K562 (cell line): ENCODE measurements around the gene GLRX3. TPM values are rescaled to one million over a fixed set of nuclear protein-coding genes. Genes with fewer than 3 reads are reported as not detected.

Source experiments
- ATAC-seq: fragments of 200-7000 bp; cut with Tn5 transposase; 3 replicates; pipeline ENCODE4 v1.9.1; 2020; ENCODE audit warnings: moderate library complexity
- Bru-seq: library from RNA; stranded (reverse); fragments of 400-500 nt; gene quantifications from one replicate; lab custom pipeline; 2021; lab: Mats Ljungman, UMichigan
- BruChase-seq, 2 experiments: library from RNA; stranded (reverse); fragments of 400-500 nt; gene quantifications; one replicate each; lab custom pipeline; 2021; lab: Mats Ljungman, UMichigan
- BruUV-seq: library from RNA; stranded (reverse); fragments of 400-500 nt; replicated peaks from 2 replicates; lab custom pipeline; 2021; lab: Mats Ljungman, UMichigan
- CTCF ChIA-PET: fragments of 300-600 bp; formaldehyde crosslinking; extraction: SDS; loops from one replicate; lab custom pipeline; 2021; ENCODE audit warnings: low intra/inter-chr PET ratio; lab: Yijun Ruan, JAX
- POLR2A ChIA-PET: fragments of 300-600, 350-650 bp; sonication (Branson Sonifier 250); formaldehyde crosslinking; extraction: SDS; loops from one replicate; lab custom pipeline; 2021; ENCODE audit warnings: antibody characterized with exemption, inconsistent platforms; lab: Yijun Ruan, JAX
- DNase-seq, 4 experiments: peaks; one replicate each; pipeline versions ENCODE4 v3.0.0 to v3.0.0-alpha.2; 2011 to 2018; ENCODE audit warnings: low spot score in 3 of 4, mixed read lengths in 3 of 4; ENCODE audit errors: extremely low read depth in 1 of 4
- FAIRE-seq: peaks from 2 replicates; lab custom pipeline; 2011; peaks lifted over from hg19 to GRCh38; lab: Jason Lieb, UNC
- H2AFZ ChIP-seq: 2 replicates; pipeline ENCODE4 v1.6.0; 2011; ENCODE audit warnings: low read depth, low read length, control low read depth, inconsistent platforms
- H3K27ac ChIP-seq: fragments of 200-600 bp; 3 replicates; pipeline ENCODE4 v1.8.0; 2011; ENCODE audit warnings: low read depth, mild to moderate bottlenecking, control low read depth, inconsistent platforms, low read length, moderate library complexity, mixed read lengths; ENCODE audit errors: extremely low read depth
- H3K27me3 ChIP-seq, 2 experiments: fragments of 300-600 bp in 1 of 2; 2 replicates in 1 of 2; 3 replicates in 1 of 2; pipeline versions ENCODE4 v1.6.0 to v1.8.0; 2011; ENCODE audit warnings: inconsistent platforms in 2 of 2, low read length in 2 of 2, mild to moderate bottlenecking in 1 of 2, mixed read lengths in 1 of 2, moderate library complexity in 1 of 2; ENCODE audit not compliant: control insufficient read depth in 2 of 2, insufficient read depth in 2 of 2
- H3K36me3 ChIP-seq: fragments of 300-600 bp; 3 replicates; pipeline ENCODE4 v1.8.0; 2011; ENCODE audit warnings: mild to moderate bottlenecking, low read length, inconsistent platforms; ENCODE audit not compliant: control insufficient read depth, insufficient read depth
- H3K4me1 ChIP-seq, 2 experiments: fragments of 200-600 bp in 1 of 2; replicated peaks in 1 of 2; 2 replicates in 1 of 2; 3 replicates in 1 of 2; pipeline versions ENCODE4 v1.5.1 to v1.8.0; 2011; ENCODE audit warnings: inconsistent platforms in 2 of 2, low read length in 2 of 2, mild to moderate bottlenecking in 1 of 2, mixed read lengths in 1 of 2, moderate library complexity in 1 of 2; ENCODE audit not compliant: control insufficient read depth in 2 of 2, insufficient read depth in 2 of 2
- H3K4me2 ChIP-seq: 2 replicates; pipeline ENCODE4 v1.6.1; 2011; ENCODE audit warnings: low read length, control low read depth, inconsistent platforms, mixed read lengths; ENCODE audit not compliant: insufficient read depth
- H3K4me3 ChIP-seq: fragments of 200-600 bp; sonication (generic), shearing (Covaris generic); 2 replicates; pipeline ENCODE4 v1.5.1; 2016; ENCODE audit warnings: control low read depth, inconsistent platforms
- H3K79me2 ChIP-seq: fragments of 200-600 bp; 3 replicates; pipeline ENCODE4 v1.8.0; 2011; ENCODE audit warnings: low read length, inconsistent platforms; ENCODE audit not compliant: control insufficient read depth, insufficient read depth
- H3K9ac ChIP-seq, 2 experiments: 2 replicates each; pipeline versions ENCODE4 v1.6.0 to v1.6.1; 2011; ENCODE audit warnings: low read depth in 2 of 2, low read length in 2 of 2, control low read depth in 1 of 2, inconsistent platforms in 1 of 2, mild to moderate bottlenecking in 1 of 2, mixed read lengths in 1 of 2; ENCODE audit not compliant: insufficient read depth in 1 of 2
- H3K9me1 ChIP-seq: one replicate; pipeline ENCODE4 v1.6.0; 2011; ENCODE audit warnings: inconsistent platforms, mild to moderate bottlenecking, low read length, moderate library complexity; ENCODE audit not compliant: control insufficient read depth, insufficient read depth
- H3K9me3 ChIP-seq: replicated peaks from 2 replicates; pipeline ENCODE4 v1.5.1; 2011; ENCODE audit warnings: low read depth, low read length, inconsistent platforms; ENCODE audit not compliant: control insufficient read depth, insufficient read depth
- H4K20me1 ChIP-seq: replicated peaks from 2 replicates; pipeline ENCODE4 v1.6.1; 2011; ENCODE audit warnings: low read length, inconsistent platforms, mixed read lengths; ENCODE audit not compliant: control insufficient read depth, insufficient read depth
- ATF2 ChIP-seq: sonication (generic); formaldehyde crosslinking; IDR thresholded peaks from 2 replicates; pipeline ENCODE4 v1.8.1; 2022; ENCODE audit warnings: missing genetic modification reagents
- MNT ChIP-seq, 2 experiments: fragments of 450-650 bp; conservative IDR thresholded peaks; 2 replicates each; pipeline ENCODE4 v1.6.1; 2017; ENCODE audit warnings: mild to moderate bottlenecking in 2 of 2, moderate library complexity in 2 of 2
- PBX2 ChIP-seq, 2 experiments: IDR thresholded peaks in 1 of 2; conservative IDR thresholded peaks in 1 of 2; 2 replicates each; pipeline ENCODE4 v1.6.1; 2016; ENCODE audit warnings: low read depth in 2 of 2, mild to moderate bottlenecking in 1 of 2, missing compliant biosample characterization in 1 of 2, missing genetic modification characterization in 1 of 2, moderate library complexity in 1 of 2
- RBM14 ChIP-seq: fragments of 200-400 bp; formaldehyde crosslinking; IDR thresholded peaks from 2 replicates; pipeline ENCODE4 v1.6.1; 2018; ENCODE audit warnings: low read depth, mild to moderate bottlenecking, low read length, moderate library complexity, borderline replicate concordance; ENCODE audit not compliant: insufficient read depth
- ZNF274 ChIP-seq: IDR thresholded peaks from 2 replicates; pipeline ENCODE4 v1.6.1; 2011; ENCODE audit warnings: low read depth, mild to moderate bottlenecking, low read length, moderate library complexity, borderline replicate concordance
- WGBS: fragments of 100-300 bp; shearing (Covaris generic); methylation state at CpG from one replicate; pipeline ENCODE4 v1.1.6; 2016; ENCODE audit warnings: low coverage, mixed read lengths; ENCODE audit not compliant: insufficient coverage; ENCODE audit errors: missing lambda C conversion rate; 5-methylcytosine and 5-hydroxymethylcytosine counted together
- in situ Hi-C: fragments of 300-500 bp; cut with MboI; formaldehyde crosslinking; loops from 4 replicates; pipeline ENCODE4 v1.15.0; 2018; ENCODE audit warnings: inconsistent platforms, mixed read lengths
- intact Hi-C: fragments of 100-400 bp; cut with micrococcal nuclease; formaldehyde crosslinking; loops from 2 replicates; pipeline ENCODE4 v1.14.2; 2022
- long read RNA-seq, 3 experiments: library from polyadenylated mRNA in 2 of 3; library from RNA in 1 of 3; unstranded in 2 of 3; stranded (forward) in 1 of 3; transcript quantifications; one replicate each; pipeline ENCODE4 v2.0.0, GENCODE V29; 2019 to 2022
- polyA minus RNA-seq, 3 experiments: library from RNA; depleted of rRNA, polyadenylated mRNA; stranded (reverse); fragments of >200 nt; gene quantifications; 2 replicates each; pipeline ENCODE4 v1.2.3, GENCODE V29; 2011
- polyA plus RNA-seq, 8 experiments: library from polyadenylated mRNA; depleted of rRNA in 4 of 8; stranded (reverse) in 5 of 8; unstranded in 3 of 8; fragments of >200 nt; fragmentation: Nextera tagmentation in 2 of 8; fragmentation: Illumina TruSeq in 1 of 8; extraction: Ambion mirVana in 2 of 8; extraction: Trizol in 1 of 8; gene quantifications; 2 replicates each; pipeline versions ENCODE4 v1.2.1 to v1.2.3, GENCODE V29; 2011 to 2014; ENCODE audit warnings: inconsistent platforms in 1 of 8, missing spikeins in 1 of 8
- total RNA-seq, 7 experiments: library from RNA; depleted of rRNA in 6 of 7; stranded (reverse); fragments of >200 nt in 6 of 7; fragmentation: Illumina TruSeq in 2 of 7; extraction: Trizol in 2 of 7; gene quantifications; 2 replicates each; pipeline versions ENCODE4 v1.2.1 to v1.2.3, GENCODE V29; 2011 to 2021; ENCODE audit warnings: low replicate concordance in 1 of 7

GLRX3 gene
- total RNA-seq (2011; cell fraction: chromatin; rRNA removed; ENCODE audit: low replicate concordance): 47.9 and 66.5 TPM in 2 replicates
- total RNA-seq (2011; cell fraction: nucleolus; rRNA removed): 33.4 and 34.5 TPM in 2 replicates
- total RNA-seq (2011; cell fraction: nucleoplasm; rRNA removed): 54.7 and 98.4 TPM in 2 replicates
- total RNA-seq (2014; rRNA removed) (115 and 117 TPM in 2 replicates), total RNA-seq (2014; rRNA removed; fragmentation: Illumina TruSeq; extraction: Trizol) (169 and 182 TPM in 2 replicates), total RNA-seq (2015; rRNA removed; fragmentation: Illumina TruSeq; extraction: Trizol) (161 and 169 TPM in 2 replicates), total RNA-seq (2021) (153 and 156 TPM in 2 replicates), polyA plus RNA-seq (2011; rRNA removed) (144 and 190 TPM in 2 replicates), polyA plus RNA-seq (2014; fragmentation: Illumina TruSeq; extraction: Trizol) (177 and 186 TPM in 2 replicates), polyA plus RNA-seq (2014; fragmentation: Nextera tagmentation; extraction: Ambion mirVana) (100 to 1,000 TPM; 150 to 176 TPM), polyA plus RNA-seq (2014; rRNA removed) (172 and 184 TPM in 2 replicates), polyA minus RNA-seq (2011; rRNA and poly(A)+ RNA removed) (65.7 and 75.1 TPM in 2 replicates), Bru-seq, nascent RNA (percentile 84 among the genes with signal in this experiment), BruChase-seq, experiment 1, labeled RNA remaining after a 2-hour chase (percentile 90 among the genes with signal in this experiment), BruChase-seq, experiment 2, labeled RNA remaining after a 6-hour chase (percentile 91 among the genes with signal in this experiment)
- polyA plus RNA-seq (2011; cell fraction: cytosol; rRNA removed): 66.3 and 78.7 TPM in 2 replicates
- 38.4 and 45.1 TPM in 2 replicates for polyA plus RNA-seq (2011; cell fraction: nucleus; rRNA removed)
- 118 and 164 TPM in 2 replicates for polyA plus RNA-seq (2012)
- 30.9 and 39.2 TPM in 2 replicates for polyA minus RNA-seq (2011; cell fraction: cytosol; rRNA and poly(A)+ RNA removed)
- 16.4 and 21.9 TPM in 2 replicates for polyA minus RNA-seq (2011; cell fraction: nucleus; rRNA and poly(A)+ RNA removed)
- long read RNA-seq, experiment 1, transcript GLRX3-201 (11 exons, 1,302 nt): major isoform, 361 of 529 reads
- long read RNA-seq, experiment 1, transcript GLRX3-202 (12 exons, 3,827 nt): minor isoform, 82 of 529 reads
- long read RNA-seq, experiment 1, partial matches to known transcripts: 31 of 529 reads
- long read RNA-seq, experiment 1, other reads (novel, unspliced or antisense): 53 of 529 reads
- long read RNA-seq, experiment 2, transcript GLRX3-201 (11 exons, 1,302 nt): major isoform, 93 of 158 reads
- long read RNA-seq, experiment 2, transcript GLRX3-202 (12 exons, 3,827 nt): minor isoform, 20 of 158 reads
- long read RNA-seq, experiment 2, partial matches to known transcripts: 21 of 158 reads
- long read RNA-seq, experiment 2, other reads (novel, unspliced or antisense): 24 of 158 reads
- long read RNA-seq, experiment 3, transcript GLRX3-201 (11 exons, 1,302 nt): major isoform, 207 of 250 reads
- long read RNA-seq, experiment 3, transcript GLRX3-202 (12 exons, 3,827 nt): minor isoform, 24 of 250 reads
- long read RNA-seq, experiment 3, partial matches to known transcripts: 11 of 250 reads
- long read RNA-seq, experiment 3, other reads (novel, unspliced or antisense): 7 of 250 reads

- Histone ChIP-seq H3K4me2 (peak within 1 kb of the TSS; percentile 90), H4K20me1 (peaks cover 12% of the 10 kb centered on the region), H3K79me2 (peaks cover 53% of the 10 kb centered on the region), H3K36me3 (peaks cover 24% of the 10 kb centered on the region; the same call in 1 of the 3 replicates), H3K27ac (peak within 1 kb of the TSS; percentile 83), H3K9me3 (no peaks in the 10 kb centered on the region), H3K9me1 (peaks cover 2% of the 10 kb centered on the region), H2AFZ (peak within 1 kb of the TSS; percentile 81), H3K27me3 (no peaks in the 10 kb centered on the region), H3K4me1 (peaks cover 8 to 19% of the 10 kb centered on the region in 2 experiments), H3K4me3 (peak within 1 kb of the TSS; percentile 82), H3K9ac (peak within 1 kb of the TSS; percentile 82 to 94)
- DNase-seq (peak; percentile 86 to 90 (median 88)), FAIRE-seq (no peak), ATAC-seq (peak; percentile 88)
- CTCF ChIA-PET: no interaction called here
- no TSS peak for BruUV-seq
- 0% methylated on average over 27 of the region's 96 CpGs for WGBS
- in situ Hi-C loops (no loop called here), intact Hi-C loops (loop anchor here (1.0 kb wide), 1 partner anchor 25 kb away; no protein-coding TSS in a partner anchor)
- POLR2A ChIA-PET: interaction anchor here (0.8 to 1.3 kb wide), 5 partner anchors 13 to 30 kb away, joined by 3 read pairs; partner anchors contain the start of gene C10orf143
- TF ChIP-seq PBX2 (CRISPR knock-in tag; IDR thresholded peaks at IDR 0.05; ENCODE audit: low read depth) (no peak), PBX2 (tag; conservative IDR thresholded peaks at IDR 0.05; ENCODE audit: low read depth) (no peak), ZNF274 (no peak), ATF2 (CRISPR knock-in tag) (no peak), RBM14 (no peak), MNT (conservative IDR thresholded peaks at IDR 0.05) (peak; percentile 62 to 91)
These were observed at the start of gene GLRX3 for GRCh38 chr10:130136226-130137089. Gene GLRX3 (plus strand): TSS chr10:130136391. CDS start chr10:130136421, 30 bp downstream.
